H7 (cell line): Measurements from ENCODE around the gene LRRC1. TPM values are rescaled to one million over a fixed set of nuclear protein-coding genes. Genes with fewer than 3 reads are reported as not detected.
"Not testable (repeated sequence)": the region's sequence is repeated elsewhere in the genome, so short reads cannot be mapped to it uniquely, and the experiment has no call there.

Source experiments
- DNase-seq: peaks from one replicate; pipeline ENCODE4 v3.0.0; 2012
- H3K27me3 ChIP-seq: 2 replicates; pipeline ENCODE4 v1.6.0; 2011; ENCODE audit warnings: mild to moderate bottlenecking, low read length; ENCODE audit not compliant: control insufficient read depth, insufficient read depth
- H3K36me3 ChIP-seq: replicated peaks from 2 replicates; pipeline ENCODE4 v1.5.1; 2011; ENCODE audit warnings: low read length; ENCODE audit not compliant: control insufficient read depth, insufficient read depth
- H3K4me3 ChIP-seq: 2 replicates; pipeline ENCODE4 v1.5.1; 2011; ENCODE audit warnings: low read depth, mild to moderate bottlenecking, control low read depth, low read length, moderate library complexity; ENCODE audit not compliant: insufficient read depth
- total RNA-seq: library from RNA; depleted of rRNA; stranded (reverse); fragments of >200 nt; shearing (Covaris generic); gene quantifications from 2 replicates; pipeline ENCODE4 v1.2.3, GENCODE V29; 2014

The LRRC1 gene
- total RNA-seq, 1 experiment from 2014 or later = 10.1 TPM

DNA sequence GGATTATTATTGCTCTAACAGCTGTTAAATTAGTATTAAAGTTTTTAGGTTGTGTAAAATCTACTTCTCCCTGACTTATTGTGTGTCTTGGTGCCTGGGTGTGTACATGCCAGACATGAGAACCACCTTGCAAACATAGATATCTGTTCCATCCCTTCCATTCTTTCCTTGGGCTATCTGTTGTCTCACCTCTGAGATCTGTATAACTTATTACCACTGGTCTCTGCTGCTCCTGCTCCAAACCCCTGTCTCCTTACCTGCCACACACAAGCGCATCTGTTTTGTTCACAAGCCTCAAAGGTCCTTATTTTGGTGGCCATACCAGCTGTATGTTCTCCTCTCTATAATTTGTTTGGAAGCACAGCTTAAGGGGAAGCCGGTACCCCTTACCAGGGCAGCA is 2.5 kb downstream of the LRRC1 start:
- Histone ChIP-seq H3K4me3 (no peak overlapping the region), H3K27me3 (peaks cover 18% of the 10 kb centered on the region), H3K36me3 (no peaks in the 10 kb centered on the region)
- no peak for DNase-seq

DNA sequence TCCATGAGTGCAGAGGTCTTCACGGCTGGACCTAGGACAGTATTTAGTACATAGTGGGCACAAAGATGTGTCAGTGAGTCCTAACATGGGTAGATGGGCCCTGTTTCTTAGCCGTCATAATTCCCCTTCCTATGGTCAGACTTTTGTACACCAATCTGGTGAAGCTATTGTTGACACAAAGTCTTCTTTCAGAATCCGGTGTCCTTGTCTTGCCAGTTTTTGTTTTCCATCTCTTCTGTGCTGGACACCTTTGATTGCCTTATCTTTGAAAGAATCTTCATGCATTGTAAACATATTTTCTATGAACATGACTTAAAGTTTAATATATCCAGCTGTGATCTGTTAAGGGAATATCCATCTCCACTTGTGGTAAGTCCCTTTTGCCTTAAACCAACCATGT is 4.5 kb downstream of the LRRC1 start:
- Histone ChIP-seq H3K4me3 (no peak overlapping the region), H3K27me3 (peaks cover 15% of the 10 kb centered on the region), H3K36me3 (no peaks in the 10 kb centered on the region)
- DNase-seq = no peak

DNA sequence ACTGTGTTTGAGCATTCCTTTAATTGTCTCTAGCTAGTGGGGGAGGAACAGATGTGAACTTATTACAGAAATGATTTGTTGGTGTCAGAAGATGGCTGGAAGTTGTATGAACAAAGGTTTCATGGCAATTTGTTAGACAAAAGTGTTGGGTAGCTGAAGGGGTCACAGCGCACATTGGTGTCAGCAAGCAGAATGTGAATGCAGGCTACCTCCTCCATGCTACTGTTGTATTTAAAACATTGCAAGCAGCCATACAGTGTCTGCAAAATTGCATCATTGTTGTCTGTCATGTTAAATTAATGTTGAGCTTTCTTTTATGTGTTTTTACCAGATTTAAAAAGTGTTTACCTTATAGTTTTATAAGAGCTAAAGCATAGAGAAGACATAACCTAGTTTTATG is 6.2 kb downstream of the LRRC1 start:
- no peaks in the 10 kb centered on the region for H3K36me3 ChIP-seq
- no peak overlapping the region for H3K4me3 ChIP-seq
- DNase-seq = no peak

DNA sequence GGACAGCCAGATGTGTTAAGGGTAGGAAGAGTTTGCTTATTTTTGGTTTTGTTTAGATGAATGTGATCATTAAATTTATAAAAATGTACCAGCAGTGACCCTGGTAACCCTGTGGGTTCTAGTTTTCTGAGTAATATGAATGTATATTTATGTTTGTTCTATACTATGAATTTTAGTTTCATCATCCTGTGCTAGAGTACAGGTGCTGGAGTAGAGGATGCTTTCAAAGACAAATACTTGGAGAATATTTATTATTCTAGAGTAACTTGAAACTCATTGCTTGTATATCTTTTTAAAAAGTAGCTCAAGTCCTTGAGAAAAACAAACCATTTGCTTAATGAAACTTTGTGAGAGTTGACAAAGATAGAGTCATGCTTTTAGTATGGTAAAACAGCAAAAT is 7.8 kb downstream of the LRRC1 start:
- DNase-seq = no peak
- Histone ChIP-seq H3K4me3 (no peak overlapping the region), H3K27me3 (no peaks in the 10 kb centered on the region), H3K36me3 (no peaks in the 10 kb centered on the region)

More for the DNA sequence above, 6.2 kb downstream of the LRRC1 start:
- H3K27me3 ChIP-seq = peaks cover 5% of the 10 kb centered on the region

DNA sequence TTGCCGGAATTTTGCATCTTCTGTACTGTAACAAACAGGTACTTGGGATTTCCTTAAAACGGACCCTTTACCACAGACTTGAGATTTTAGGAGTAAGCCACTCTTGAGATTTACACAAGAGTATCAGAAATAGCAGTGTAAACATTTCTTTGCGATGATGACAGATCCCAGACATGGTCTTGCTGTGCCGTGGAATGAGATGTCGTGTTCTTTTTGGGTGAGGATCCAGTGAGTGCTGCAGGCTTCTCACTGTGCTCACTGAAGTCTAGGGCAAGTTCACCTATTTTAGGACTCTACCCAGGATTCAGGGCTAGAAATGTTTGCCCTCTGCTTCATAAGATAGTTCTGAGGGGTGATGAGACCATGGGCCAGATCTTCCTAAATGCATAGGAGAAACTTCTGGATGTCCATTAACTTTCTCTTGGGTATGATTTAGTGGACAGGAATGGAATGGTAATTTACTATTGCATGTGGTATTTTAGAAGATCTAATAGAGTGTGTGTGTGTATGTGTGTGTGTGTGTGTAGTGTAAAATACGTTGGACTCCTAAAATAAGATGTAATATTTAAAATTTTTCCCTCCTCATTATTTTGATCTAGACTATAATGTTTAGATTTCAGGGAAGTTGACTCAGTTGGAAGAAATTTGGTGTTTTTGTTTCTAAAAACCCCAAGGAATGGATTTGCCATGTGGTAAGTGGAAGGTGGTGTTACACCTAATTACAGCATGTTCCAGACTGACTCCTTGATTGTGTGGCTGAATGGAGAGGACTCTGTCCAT is 8.5 kb downstream of the LRRC1 start:
- no peaks in the 10 kb centered on the region for H3K27me3 ChIP-seq
- no peak overlapping the region for H3K4me3 ChIP-seq
- H3K36me3 ChIP-seq = no peaks in the 10 kb centered on the region
- DNase-seq = no peak

DNA sequence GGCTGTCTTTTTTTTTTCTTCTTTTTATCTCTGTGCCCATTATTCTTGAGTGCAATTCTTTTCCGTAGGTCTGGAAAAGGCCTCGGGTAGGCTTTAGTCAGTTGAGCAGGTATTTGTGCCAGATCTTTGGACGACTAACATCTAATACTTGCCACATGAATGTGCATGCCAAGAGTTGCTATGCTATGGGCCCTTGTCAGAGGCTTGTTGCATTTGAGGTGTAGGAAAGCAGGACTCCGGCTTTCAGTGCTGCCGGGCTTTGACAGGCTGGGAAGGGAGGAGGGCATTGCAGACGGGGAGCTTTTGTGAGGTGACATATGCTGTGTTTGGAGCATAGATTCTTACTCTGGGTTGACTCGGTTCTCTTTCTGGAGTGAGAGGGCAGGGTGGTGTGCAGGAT is 10.2 kb downstream of the LRRC1 start:
- no peak for DNase-seq

DNA sequence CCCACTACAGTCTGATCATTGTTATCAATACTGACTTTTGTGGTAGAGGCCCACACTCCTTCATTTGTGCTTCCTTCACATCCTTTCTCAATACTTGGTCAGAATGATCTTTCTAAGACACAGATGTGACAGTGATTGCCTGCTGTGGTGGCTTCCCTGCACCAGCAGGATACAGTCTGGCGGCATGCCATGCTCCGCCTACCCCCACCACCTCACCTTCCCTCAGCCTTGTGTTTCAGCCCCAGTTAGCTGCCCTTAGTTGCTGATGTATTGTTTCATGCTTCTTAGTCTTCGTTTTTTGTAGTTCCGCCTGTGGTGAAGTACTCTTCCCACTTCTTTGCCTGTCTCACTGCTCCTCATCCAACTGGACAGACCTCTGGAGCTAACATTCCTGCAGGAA is 10.9 kb downstream of the LRRC1 start:
- DNase-seq = peak; percentile 56
- H3K36me3 ChIP-seq = no peaks in the 10 kb centered on the region
- no peak overlapping the region for H3K4me3 ChIP-seq
- no peaks in the 10 kb centered on the region for H3K27me3 ChIP-seq

More for the DNA sequence above, 10.2 kb downstream of the LRRC1 start:
- Histone ChIP-seq H3K4me3 (no peak overlapping the region), H3K36me3 (no peaks in the 10 kb centered on the region), H3K27me3 (no peaks in the 10 kb centered on the region)

DNA sequence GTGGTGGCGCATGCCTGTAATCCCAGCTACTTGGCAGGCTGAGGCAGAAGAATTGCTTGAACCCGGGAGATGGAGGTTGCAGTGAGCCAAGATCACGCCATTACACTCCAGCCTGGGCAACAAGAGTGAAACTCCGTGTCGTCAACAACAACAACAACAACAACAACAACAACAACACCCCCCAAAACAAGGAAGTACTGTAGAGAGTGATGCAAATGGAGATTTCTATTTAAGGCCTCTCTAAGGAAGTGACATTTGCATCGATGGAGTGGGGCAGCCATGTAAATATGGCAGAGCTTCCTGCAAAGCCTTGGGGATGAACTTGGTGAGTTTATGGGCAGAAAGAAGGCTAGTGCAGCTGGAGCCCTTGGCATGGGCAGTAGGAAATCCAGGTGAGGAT is 12.8 kb downstream of the LRRC1 start:
- DNase-seq, H3K4me3 ChIP-seq, H3K36me3 ChIP-seq, H3K27me3 ChIP-seq: not testable (repeated sequence)

DNA sequence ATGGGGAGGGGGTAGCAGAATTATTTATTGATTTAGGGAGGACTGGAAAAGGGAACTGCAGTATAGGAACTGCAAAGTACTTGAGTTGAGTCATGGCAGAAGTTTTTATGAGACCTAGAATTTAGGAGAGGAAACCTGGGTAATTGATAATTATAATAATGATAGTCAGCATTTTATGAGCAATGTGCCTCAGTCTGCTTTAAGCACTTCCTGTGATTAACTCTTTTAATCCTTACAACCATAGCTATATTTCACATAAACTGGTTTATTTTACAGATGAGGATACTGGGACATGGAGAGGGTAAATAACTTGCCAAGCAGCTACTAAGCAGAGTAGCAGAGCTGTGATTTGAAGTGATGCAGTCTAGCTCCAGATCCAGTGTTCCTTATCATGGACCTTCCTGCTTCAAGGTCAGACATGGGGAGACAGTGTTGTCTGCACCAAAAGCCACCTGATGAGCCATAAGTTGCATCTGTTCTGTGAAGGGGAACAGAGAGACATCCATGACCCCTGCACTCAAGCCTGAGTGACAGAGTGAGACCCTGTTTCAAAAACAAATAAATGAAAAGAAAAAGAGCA is 13.6 kb downstream of the LRRC1 start:
- Histone ChIP-seq H3K4me3 (no peak overlapping the region), H3K27me3 (no peaks in the 10 kb centered on the region), H3K36me3 (no peaks in the 10 kb centered on the region)
- DNase-seq = no peak

DNA sequence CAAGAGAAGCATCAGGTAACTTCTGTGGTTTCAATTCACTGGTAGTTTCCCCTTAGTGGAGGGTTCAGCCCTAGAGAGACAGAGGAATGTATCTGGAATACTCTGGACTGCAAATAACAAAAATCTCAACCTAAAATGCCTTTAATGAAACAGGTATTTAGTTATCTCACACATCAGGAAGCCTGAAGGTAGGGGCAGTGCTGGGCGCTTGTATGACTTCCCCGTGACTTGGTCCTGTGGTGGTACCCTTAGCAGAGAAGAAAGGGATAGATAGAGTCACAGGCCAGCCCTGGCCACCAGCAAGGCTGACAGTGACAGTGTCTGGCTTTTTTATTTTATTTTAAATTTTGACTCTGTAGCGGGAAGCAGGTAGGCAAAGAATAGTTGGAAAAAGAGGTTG is 14.9 kb downstream of the LRRC1 start:
- Histone ChIP-seq H3K36me3 (no peaks in the 10 kb centered on the region), H3K4me3 (no peak overlapping the region), H3K27me3 (no peaks in the 10 kb centered on the region)
- DNase-seq = no peak

DNA sequence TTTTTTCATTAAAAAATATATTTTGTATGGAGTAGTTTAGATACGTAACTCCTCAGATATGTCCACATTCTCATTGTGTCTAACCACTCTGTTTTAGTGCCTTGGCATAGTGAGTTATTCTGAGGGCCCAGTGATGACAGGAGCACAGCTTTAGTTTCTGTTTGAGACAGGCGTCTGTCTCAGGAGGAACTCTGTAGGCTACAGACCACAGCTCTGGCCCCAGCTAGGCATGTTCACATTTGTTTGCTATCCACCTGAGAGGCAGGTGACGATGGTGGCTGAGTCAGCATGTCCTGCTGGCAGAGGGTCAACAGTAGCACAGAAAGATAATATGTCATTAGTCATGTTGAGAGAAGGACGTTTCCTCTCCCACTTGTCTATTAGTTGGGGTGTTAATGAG is 16.3 kb downstream of the LRRC1 start:
- DNase-seq = no peak
- no peak overlapping the region for H3K4me3 ChIP-seq
- no peaks in the 10 kb centered on the region for H3K36me3 ChIP-seq
- no peaks in the 10 kb centered on the region for H3K27me3 ChIP-seq

DNA sequence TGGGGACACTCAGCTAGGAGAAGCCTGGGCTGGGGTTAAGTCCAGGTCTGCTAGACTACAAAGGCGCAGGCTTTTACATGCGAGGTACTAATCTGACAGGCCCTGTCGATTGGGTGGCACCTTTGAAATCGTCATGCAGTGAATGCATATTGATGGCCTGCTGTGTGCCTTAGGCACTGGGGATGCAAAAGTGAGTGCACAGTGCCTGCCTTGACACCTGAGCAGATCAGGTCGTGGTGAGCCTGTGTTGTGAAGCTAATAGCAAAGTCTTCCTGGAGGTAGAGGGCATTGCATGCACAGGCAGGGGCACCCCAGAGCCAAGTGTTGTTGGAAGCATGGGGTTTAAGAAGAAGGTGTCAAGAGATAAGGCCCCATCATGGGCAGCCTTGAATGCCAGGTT is 16.9 kb downstream of the LRRC1 start:
- Histone ChIP-seq H3K27me3 (no peaks in the 10 kb centered on the region), H3K36me3 (no peaks in the 10 kb centered on the region)
- DNase-seq = no peak

DNA sequence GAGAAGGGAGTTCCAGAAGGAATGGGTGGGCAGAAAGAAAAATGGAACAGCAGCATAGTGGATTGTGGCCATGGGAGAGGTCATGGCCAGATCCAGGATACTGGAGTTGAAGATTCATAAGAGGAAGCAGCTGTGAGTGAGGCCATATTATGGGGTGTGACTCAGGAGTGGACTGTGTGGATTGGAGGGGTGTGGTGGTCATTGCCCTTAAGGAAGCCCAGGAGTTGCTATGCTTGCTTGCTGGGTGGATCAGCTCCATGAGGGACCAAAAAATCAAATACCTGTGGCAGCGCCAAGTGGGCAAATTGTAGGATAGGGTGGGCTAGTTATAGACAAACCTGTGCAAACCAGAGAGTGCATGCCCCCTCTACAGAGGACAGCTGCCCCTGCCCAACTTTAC is 18.3 kb downstream of the LRRC1 start:
- DNase-seq = no peak
- Histone ChIP-seq H3K4me3 (no peak overlapping the region), H3K27me3 (no peaks in the 10 kb centered on the region), H3K36me3 (no peaks in the 10 kb centered on the region)

More for the DNA sequence above, 16.9 kb downstream of the LRRC1 start:
- no peak overlapping the region for H3K4me3 ChIP-seq

DNA sequence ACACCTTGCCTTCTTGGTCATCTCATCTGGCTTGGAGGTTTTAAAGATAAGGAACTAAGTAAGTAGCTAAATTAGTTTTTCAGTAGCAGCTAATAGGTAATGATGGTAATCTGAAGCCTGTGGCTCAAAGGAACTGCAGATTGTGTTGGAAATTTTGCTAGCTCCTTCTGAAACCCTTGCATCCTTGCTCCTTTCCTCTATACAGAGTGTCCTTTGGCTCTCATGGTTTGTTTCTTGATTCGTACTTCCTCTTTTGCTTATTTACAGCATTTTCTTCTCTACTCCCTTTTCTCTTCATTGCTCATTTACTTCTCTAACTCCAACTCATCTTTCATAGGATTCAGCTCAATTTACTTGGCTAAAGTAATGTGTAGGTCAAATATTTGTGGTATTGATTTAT is 19.0 kb downstream of the LRRC1 start:
- Histone ChIP-seq H3K27me3 (no peaks in the 10 kb centered on the region), H3K4me3 (no peak overlapping the region), H3K36me3 (no peaks in the 10 kb centered on the region)
- no peak for DNase-seq

DNA sequence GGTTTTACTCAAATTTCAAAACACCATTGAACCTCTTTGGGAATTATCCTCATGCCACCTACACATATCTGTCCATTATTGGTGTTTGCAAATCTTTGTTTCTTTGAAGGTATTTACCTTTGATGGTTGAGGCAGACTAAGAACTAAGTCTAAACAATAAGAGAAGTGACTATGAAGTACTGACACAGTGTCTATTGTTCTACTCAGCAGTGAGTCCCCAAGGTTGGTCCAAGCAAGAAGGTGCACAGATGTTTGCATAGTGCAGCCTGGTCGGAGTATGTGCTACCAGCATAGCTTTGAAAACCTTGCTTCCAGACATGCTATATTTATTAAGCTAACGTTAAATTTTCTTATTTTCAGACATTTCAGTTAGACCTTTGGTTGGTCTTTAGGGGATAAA is 19.5 kb downstream of the LRRC1 start:
- Histone ChIP-seq H3K27me3 (no peaks in the 10 kb centered on the region), H3K36me3 (no peaks in the 10 kb centered on the region), H3K4me3 (no peak overlapping the region)
- DNase-seq = no peak
